ENCODE results near the gene CTTNBP2. TPM values are rescaled to one million over a fixed set of nuclear protein-coding genes. Genes with fewer than 3 reads are reported as not detected.

CTTNBP2 gene
- total RNA-seq, 4 donors from 2014 or later: 13.8 to 19.4 (median 17.6) TPM

- intact Hi-C loops (cut with DNase I): no loop called here
- no peak for DNase-seq
- Histone ChIP-seq H3K27me3 (no peaks in the 10 kb centered on the region), H3K9me3 (no peaks in the 10 kb centered on the region), H3K36me3 (no peaks in the 10 kb centered on the region), H3K4me3 (replicated peaks in 1 of 3) (no peak overlapping the region), H3K27ac (no peak overlapping the region), H3K4me1 (no peaks in the 10 kb centered on the region)
- no peak for TF ChIP-seq CTCF (IDR thresholded peaks at IDR 0.05)
- no peak for TF ChIP-seq POLR2A (IDR thresholded peaks at IDR 0.05)
Observed at GRCh38 chr7:117707080-117707479, 166.2 kb downstream of the CTTNBP2 start.

GRCh38 chr7:117706210-117706609 is 167.0 kb downstream of the CTTNBP2 start:
- DNase-seq: no peak
- Histone ChIP-seq H3K9me3 (no peaks in the 10 kb centered on the region), H3K4me1 (no peaks in the 10 kb centered on the region), H3K36me3 (no peaks in the 10 kb centered on the region), H3K27ac (no peak overlapping the region), H3K4me3 (replicated peaks in 1 of 3) (no peak overlapping the region), H3K27me3 (no peaks in the 10 kb centered on the region)
- 80 to 85% methylated on average over 2 of the region's 2 CpGs for WGBS, 2 donors
- TF ChIP-seq CTCF (IDR thresholded peaks at IDR 0.05) (no peak), POLR2A (IDR thresholded peaks at IDR 0.05) (no peak)
- intact Hi-C loops (cut with DNase I): no loop called here

DNA sequence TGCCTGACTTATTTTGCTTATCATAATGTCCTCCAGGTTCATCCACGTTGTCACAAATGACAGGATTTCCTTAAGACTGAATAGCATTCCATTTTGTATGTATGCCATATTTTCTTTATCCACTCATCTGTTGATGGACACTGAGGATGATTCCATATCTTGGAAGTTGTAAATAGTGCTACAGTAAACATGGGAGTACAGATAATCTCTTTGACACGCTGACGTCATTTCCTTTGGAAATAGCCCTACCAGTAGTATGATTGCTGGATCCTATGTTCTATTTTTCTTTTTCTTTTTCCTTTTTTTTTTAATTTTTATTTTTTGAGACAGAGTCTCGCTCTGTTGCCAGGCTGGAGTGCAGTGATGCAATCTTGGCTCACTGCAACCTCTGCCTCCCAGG is 167.6 kb downstream of the CTTNBP2 start:
- no peak for TF ChIP-seq POLR2A (IDR thresholded peaks at IDR 0.05)
- TF ChIP-seq CTCF (IDR thresholded peaks at IDR 0.05): no peak
- 88 to 94% methylated on average over 4 of the region's 4 CpGs for WGBS, 2 donors
- H3K9me3 ChIP-seq: no peaks in the 10 kb centered on the region
- intact Hi-C loops (cut with DNase I): no loop called here
- H3K36me3 ChIP-seq: no peaks in the 10 kb centered on the region
- H3K4me3 ChIP-seq (replicated peaks in 1 of 3): no peak overlapping the region
- no peaks in the 10 kb centered on the region for H3K4me1 ChIP-seq
- no peak for DNase-seq
- no peaks in the 10 kb centered on the region for H3K27me3 ChIP-seq
- H3K27ac ChIP-seq: no peak overlapping the region

- no peaks in the 10 kb centered on the region for H3K36me3 ChIP-seq
- 84 to 85% methylated on average over 3 of the region's 3 CpGs for WGBS, 2 donors
- TF ChIP-seq CTCF (IDR thresholded peaks at IDR 0.05) (no peak), POLR2A (IDR thresholded peaks at IDR 0.05) (no peak)
- DNase-seq: no peak
- H3K4me3 ChIP-seq (replicated peaks in 1 of 3): no peak overlapping the region
- H3K27me3 ChIP-seq: no peaks in the 10 kb centered on the region
- no peaks in the 10 kb centered on the region for H3K9me3 ChIP-seq
- no peak overlapping the region for H3K27ac ChIP-seq
- intact Hi-C loops (cut with DNase I): no loop called here
- no peaks in the 10 kb centered on the region for H3K4me1 ChIP-seq
Observed at GRCh38 chr7:117704063-117704462, 169.2 kb downstream of the CTTNBP2 start.

GRCh38 chr7:117698018-117698417 is 175.2 kb downstream of the CTTNBP2 start:
- Histone ChIP-seq H3K36me3 (no peaks in the 10 kb centered on the region), H3K27me3 (no peaks in the 10 kb centered on the region), H3K9me3 (no peaks in the 10 kb centered on the region), H3K4me3 (replicated peaks in 1 of 3) (no peak overlapping the region), H3K4me1 (no peaks in the 10 kb centered on the region), H3K27ac (no peak overlapping the region)
- WGBS, 2 donors: 66 to 75% methylated on average over 2 of the region's 2 CpGs
- no peak for DNase-seq
- TF ChIP-seq POLR2A (IDR thresholded peaks at IDR 0.05) (no peak), CTCF (IDR thresholded peaks at IDR 0.05) (no peak)
- intact Hi-C loops (cut with DNase I): no loop called here

All from thyroid gland (tissue), 4 donors.